Thyroid gland (tissue), 4 donors: Measurements from ENCODE around the gene CCDC149.

Experiments
- CTCF ChIP-seq, 6 experiments: fragments of 200-600 bp in 3 of 6; fragments of 450-650 bp in 3 of 6; sonication (generic) in 3 of 6; IDR thresholded peaks; one replicate each; pipeline ENCODE4 v1.5.1; 2016 to 2019; ENCODE audit warnings: antibody characterized with exemption in 6 of 6, mild to moderate bottlenecking in 2 of 6, inconsistent platforms in 1 of 6, moderate library complexity in 1 of 6
- POLR2A ChIP-seq, 2 donors: fragments of 450-650 bp; IDR thresholded peaks; one replicate each; pipeline ENCODE4 v1.6.1; 2017; ENCODE audit warnings: antibody characterized with exemption in 2 of 2, mild to moderate bottlenecking in 2 of 2, moderate library complexity in 1 of 2

- TF ChIP-seq POLR2A (IDR thresholded peaks at IDR 0.05): no peak
- no peak for TF ChIP-seq CTCF (IDR thresholded peaks at IDR 0.05)
Measured at GRCh38 chr4:24923002-24923401, 10.2 kb upstream of the CCDC149 start.
